A549 treated with Hydrocortisone at 1 μM for 4 hours (cell line): ENCODE measurements around the gene ZNF791. TPM values are rescaled to one million over a fixed set of nuclear protein-coding genes. Genes with fewer than 3 reads are reported as not detected.

Experiments
- total RNA-seq: library from RNA; stranded (reverse); fragments of 200-300 nt; extraction: Qiagen RNA extraction; gene quantifications from 5 replicates; pipeline ENCODE4 v1.2.3, GENCODE V29; 2022

Gene ZNF791
- 5.3 to 6.9 TPM (median 6.0 TPM) in 5 replicates for total RNA-seq

DNA sequence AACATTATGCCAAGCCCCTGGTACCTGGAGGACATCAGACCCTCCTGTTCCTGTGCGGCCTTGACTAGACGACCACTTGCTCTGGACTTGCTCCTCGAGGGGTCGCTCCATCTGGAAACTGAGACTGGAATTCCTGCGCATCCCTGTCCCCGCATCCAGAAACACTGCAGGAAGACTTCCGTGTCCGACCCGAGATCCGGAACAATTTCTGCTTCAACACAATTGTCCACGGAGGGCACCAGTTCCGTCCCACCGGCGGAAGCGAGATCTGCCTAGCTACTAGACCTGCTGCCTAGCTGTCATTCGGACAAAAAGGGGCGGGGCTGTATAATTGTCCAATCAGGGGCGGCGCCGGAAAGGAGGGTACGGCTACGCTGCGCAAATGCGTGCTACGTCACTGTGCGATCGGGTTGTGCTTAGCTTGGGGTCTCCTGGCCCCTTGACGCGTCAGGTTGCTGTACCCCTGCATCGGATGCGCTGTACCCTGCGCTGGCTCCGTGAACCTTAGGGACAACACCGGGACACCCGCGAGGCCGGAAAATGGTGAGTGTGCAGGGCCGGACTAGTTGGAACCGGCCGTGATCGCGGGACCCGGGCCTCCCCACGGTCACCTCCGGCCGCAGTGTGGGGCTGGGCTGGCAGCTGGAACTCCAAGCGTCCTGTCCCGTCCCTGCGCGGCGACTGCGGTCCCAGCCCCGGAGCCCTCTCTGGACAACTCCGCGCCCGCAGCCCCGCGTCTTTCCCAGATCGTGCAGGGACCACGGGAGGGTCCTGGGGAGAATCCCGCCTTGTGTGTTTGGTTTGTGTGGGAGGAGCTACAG, at the start of gene ZNF791, which contains the start of gene ZNF490:
ZNF791 (plus strand) TSS at position 381 of the 821 bp plus-strand sequence; CDS start at position 541, 160 bp downstream.
ZNF490 (minus strand) TSS at position 274 of the 821 bp plus-strand sequence; CDS start at position 141, 133 bp downstream.

DNA sequence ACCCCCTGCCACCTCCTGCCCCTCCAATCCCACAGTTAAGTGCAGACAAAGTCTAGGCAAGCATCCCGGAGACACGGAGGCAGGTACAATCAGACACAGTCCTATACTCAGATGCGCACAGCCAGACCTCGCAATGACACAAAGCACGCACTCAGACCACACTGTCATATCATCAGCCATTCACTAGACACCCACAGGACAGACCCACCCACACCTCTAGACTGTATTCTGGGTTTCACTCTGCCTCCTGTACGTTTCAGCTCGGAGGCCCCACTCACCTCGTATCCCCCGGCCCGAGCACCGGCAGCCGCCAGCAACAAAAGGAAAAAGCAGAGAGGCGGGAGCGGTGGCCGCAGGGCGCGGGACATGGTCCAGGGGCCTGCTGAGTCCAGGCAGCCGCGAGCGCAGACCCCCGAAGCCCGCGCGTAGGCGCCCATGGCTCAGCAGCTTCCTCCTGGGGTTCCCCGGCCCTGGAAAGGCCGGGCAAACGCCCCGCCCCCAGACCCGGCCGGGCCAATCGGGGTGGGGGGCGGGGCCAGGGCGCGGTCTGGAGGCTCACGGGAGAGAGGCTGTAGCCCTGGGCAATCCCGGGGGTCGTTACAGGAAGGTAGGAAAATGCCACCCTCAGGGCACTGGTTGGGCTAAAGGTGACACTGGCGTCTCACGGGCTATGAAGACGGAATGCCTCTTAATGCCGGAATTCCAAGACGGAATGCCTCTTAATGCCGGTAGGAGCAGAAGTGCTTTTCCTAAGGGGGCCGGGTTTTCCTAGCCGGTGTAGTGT, 55.7 kb downstream of the ZNF791 start, which contains the start of the genes MAN2B1 and WDR83:
MAN2B1 (minus strand) TSS at position 478 of the 784 bp plus-strand sequence; CDS start at position 437, 41 bp downstream.
WDR83 (plus strand) TSS at position 543 of the 784 bp plus-strand sequence. CDS start 2,984 bp downstream, outside the sequence.

DNA sequence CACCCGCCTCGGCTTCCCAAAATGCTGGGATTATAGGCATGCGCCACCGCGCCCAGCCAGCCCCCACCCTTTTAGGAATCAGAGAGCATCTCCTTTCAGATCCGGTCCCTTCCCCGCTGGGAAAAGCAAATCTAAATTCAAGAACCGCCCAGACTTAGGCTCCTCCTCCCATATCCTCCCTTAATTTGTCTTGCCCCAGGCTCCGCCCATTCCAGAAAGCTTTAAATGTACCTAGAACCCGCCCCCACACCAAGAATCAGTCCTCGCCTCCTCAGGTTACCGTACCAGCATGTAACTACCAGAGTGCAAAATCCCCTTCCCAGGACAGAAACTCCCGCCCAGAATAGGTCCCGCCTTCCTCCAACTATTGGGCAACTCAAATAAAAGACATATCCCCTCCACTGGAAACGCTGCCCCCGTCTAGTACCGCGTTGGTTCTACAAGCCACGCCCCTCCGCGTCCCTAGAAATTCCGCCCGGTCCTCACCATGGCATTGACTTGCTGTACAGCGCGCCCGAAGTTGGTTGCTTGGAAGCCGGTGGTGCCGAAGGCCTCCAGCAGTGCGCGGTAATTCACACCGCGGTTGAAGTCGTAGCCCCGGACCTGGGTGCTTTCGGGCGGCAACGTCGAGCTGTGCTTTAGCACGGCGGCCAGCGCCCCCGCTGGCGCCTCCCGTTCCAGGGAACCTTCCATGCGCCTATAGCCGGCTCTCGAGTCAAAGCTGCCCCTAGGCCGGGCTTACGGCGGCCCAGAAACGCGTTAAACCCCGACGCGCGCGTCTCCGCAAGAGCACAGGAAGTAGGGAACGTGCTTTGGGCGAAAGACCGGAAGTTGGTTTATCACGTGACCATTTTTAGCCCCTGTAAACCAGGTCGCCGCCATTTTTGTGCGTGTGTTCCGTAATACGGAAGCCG, 70.6 kb downstream of the ZNF791 start, which contains the start of gene DHPS:
DHPS (minus strand) TSS at position 807 of the 914 bp plus-strand sequence; CDS start at position 693, 114 bp downstream.

Other genes starting within 250 kb of the ZNF791 start
- gene ZNF442, start 245.2 kb upstream of the ZNF791 start, total RNA-seq: not detected in 5 replicates
- gene ZNF799, start 209.6 kb upstream of the ZNF791 start, total RNA-seq: 1.3 to 2.0 TPM (median 1.4 TPM) in 5 replicates
- 0.94 to 1.3 TPM (median 1.0 TPM) in 5 replicates for gene ZNF443, start 169.9 kb upstream of the ZNF791 start, total RNA-seq
- not detected in 5 replicates for gene ZNF709, start 126.1 kb upstream of the ZNF791 start, total RNA-seq
- 1.3 to 2.8 TPM (median 1.8 TPM) in 5 replicates for gene ZNF564, start 59.4 kb upstream of the ZNF791 start, total RNA-seq
- 0.39 to 1.7 TPM (median 0.70 TPM) in 5 replicates for gene ZNF490, start 107 bp upstream of the ZNF791 start, total RNA-seq
- gene MAN2B1, start 55.8 kb downstream of the ZNF791 start, total RNA-seq: 19.8 to 21.9 TPM (median 21.5 TPM) in 5 replicates
- 7.5 to 11.7 TPM (median 9.6 TPM) in 5 replicates for gene WDR83, start 55.9 kb downstream of the ZNF791 start, total RNA-seq
- gene DHPS, start 71.0 kb downstream of the ZNF791 start, total RNA-seq: 43.8 to 48.5 TPM (median 45.7 TPM) in 5 replicates
- gene GNG14, start 77.1 kb downstream of the ZNF791 start, total RNA-seq: not detected in 5 replicates
- 8.9 to 13.0 TPM (median 12.3 TPM) in 5 replicates for gene FBXW9, start 85.7 kb downstream of the ZNF791 start, total RNA-seq
- gene TNPO2, start 113.0 kb downstream of the ZNF791 start, total RNA-seq: 29.9 to 34.4 TPM (median 32.2 TPM) in 5 replicates
- gene TRIR, start 123.8 kb downstream of the ZNF791 start, total RNA-seq: 144 to 206 TPM (median 199 TPM) in 5 replicates
- 81.1 to 107 TPM (median 99.5 TPM) in 5 replicates for gene GET3, start 126.6 kb downstream of the ZNF791 start, total RNA-seq
- 2.0 to 2.9 TPM (median 2.3 TPM) in 5 replicates for gene BEST2, start 140.9 kb downstream of the ZNF791 start, total RNA-seq
- 9.2 to 11.4 TPM (median 11.1 TPM) in 5 replicates for gene HOOK2, start 164.6 kb downstream of the ZNF791 start, total RNA-seq
- 123 to 195 TPM (median 161 TPM) in 5 replicates for gene JUNB, start 180.6 kb downstream of the ZNF791 start, total RNA-seq
- gene PRDX2, start 190.9 kb downstream of the ZNF791 start, total RNA-seq: 0.48 to 0.90 TPM (median 0.64 TPM) in 5 replicates
- 10.3 to 16.4 TPM (median 14.6 TPM) in 4 of 5 replicates, not detected in the other for gene THSD8, start 191.1 kb downstream of the ZNF791 start, total RNA-seq
- gene RNASEH2A, start 195.7 kb downstream of the ZNF791 start, total RNA-seq: 33.2 to 47.5 TPM (median 44.6 TPM) in 5 replicates
- gene RTBDN, start 223.7 kb downstream of the ZNF791 start, total RNA-seq: 0.15 to 0.33 TPM (median 0.20 TPM) in 5 replicates
- gene MAST1, start 227.6 kb downstream of the ZNF791 start, total RNA-seq: 1.3 to 2.1 TPM (median 1.8 TPM) in 5 replicates